Neural progenitor cell (in vitro differentiated cells): ENCODE data around the gene HNRNPA1. TPM values are rescaled to one million over a fixed set of nuclear protein-coding genes. Genes with fewer than 3 reads are reported as not detected.
A peak's percentile ranks its signal among the peaks of the same experiment; 100 is the strongest.

Experiments used
- DNase-seq: peaks from one replicate; pipeline ENCODE4 v3.0.0-alpha.2; 2016; ENCODE audit warnings: low spot score
- H2AFZ ChIP-seq: fragments of 200-600 bp; sonication (generic); replicated peaks from 2 replicates; pipeline ENCODE4 v1.6.1; 2016; ENCODE audit warnings: antibody characterized with exemption
- H3F3A ChIP-seq: fragments of 200-600 bp; sonication (generic); 2 replicates; pipeline ENCODE4 v1.6.1; 2016; ENCODE audit warnings: antibody characterized with exemption, low read depth
- H3K27ac ChIP-seq: fragments of 200-600 bp; sonication (generic); 2 replicates; pipeline ENCODE4 v1.5.1; 2016; ENCODE audit warnings: mild to moderate bottlenecking
- H3K27me3 ChIP-seq: fragments of 200-600 bp; sonication (generic); 2 replicates; pipeline ENCODE4 v1.6.1; 2016; ENCODE audit warnings: mild to moderate bottlenecking, moderate library complexity
- H3K36me3 ChIP-seq: fragments of 200-600 bp; sonication (generic); 2 replicates; pipeline ENCODE4 v1.5.1; 2016
- H3K4me1 ChIP-seq: fragments of 200-600 bp; sonication (generic); 2 replicates; pipeline ENCODE4 v1.6.1; 2016; ENCODE audit warnings: mixed run types
- H3K4me2 ChIP-seq: fragments of 200-600 bp; sonication (generic); 2 replicates; pipeline ENCODE4 v1.6.1; 2016
- H3K4me3 ChIP-seq: fragments of 200-600 bp; sonication (generic); 2 replicates; pipeline ENCODE4 v1.5.1; 2016
- H3K79me2 ChIP-seq: fragments of 200-600 bp; sonication (generic); 2 replicates; pipeline ENCODE4 v1.6.1; 2016; ENCODE audit warnings: low read depth
- H3K9ac ChIP-seq: fragments of 200-600 bp; sonication (generic); 2 replicates; pipeline ENCODE4 v1.6.1; 2016
- H3K9me3 ChIP-seq: fragments of 200-600 bp; sonication (generic); 2 replicates; pipeline ENCODE4 v1.5.1; 2016; ENCODE audit warnings: low read depth
- H4K20me1 ChIP-seq: fragments of 200-600 bp; sonication (generic); 2 replicates; pipeline ENCODE4 v1.6.1; 2016; ENCODE audit warnings: low read depth
- H3K27ac Mint-ChIP-seq: 3 replicates; pipeline ENCODE4 v1.8.0; 2021; ENCODE audit warnings: mixed read lengths
- H3K27me3 Mint-ChIP-seq: 2 replicates; pipeline ENCODE4 v1.8.0; 2022; ENCODE audit warnings: low read depth, mild to moderate bottlenecking, inconsistent platforms, moderate library complexity, mixed read lengths; ENCODE audit not compliant: insufficient read depth
- H3K36me3 Mint-ChIP-seq: 3 replicates; pipeline ENCODE4 v1.8.0; 2021; ENCODE audit warnings: mixed read lengths
- H3K4me1 Mint-ChIP-seq: 3 replicates; pipeline ENCODE4 v1.8.0; 2021; ENCODE audit warnings: mixed read lengths
- H3K4me3 Mint-ChIP-seq: 3 replicates; pipeline ENCODE4 v1.8.0; 2021; ENCODE audit warnings: mild to moderate bottlenecking, moderate library complexity, mixed read lengths
- H3K9me3 Mint-ChIP-seq: 3 replicates; pipeline ENCODE4 v1.8.0; 2020; ENCODE audit warnings: mixed read lengths
- EZH2 ChIP-seq: fragments of 200-600 bp; sonication (generic); IDR thresholded peaks from 2 replicates; pipeline ENCODE4 v1.6.1; 2017; ENCODE audit warnings: antibody characterized with exemption, mild to moderate bottlenecking, moderate library complexity
- EZH2phosphoT487 ChIP-seq: fragments of 200-600 bp; sonication (generic); IDR thresholded peaks from 2 replicates; pipeline ENCODE4 v1.6.1; 2017; ENCODE audit warnings: antibody characterized with exemption
- total RNA-seq: library from RNA; depleted of rRNA; stranded (reverse); fragments of >200 nt; gene quantifications from 2 replicates; pipeline ENCODE4 v1.2.3, GENCODE V29; 2015; ENCODE audit warnings: low replicate concordance
- TF ChIP-seq, protein P1 (sequence below): fragments of 200-600 bp; sonication (generic); IDR thresholded peaks from 2 replicates; pipeline ENCODE4 v1.5.1; 2017; ENCODE audit warnings: antibody characterized with exemption, mild to moderate bottlenecking

HNRNPA1 gene
- total RNA-seq, 1 donor from 2014 or later, result 2,341 TPM

DNA sequence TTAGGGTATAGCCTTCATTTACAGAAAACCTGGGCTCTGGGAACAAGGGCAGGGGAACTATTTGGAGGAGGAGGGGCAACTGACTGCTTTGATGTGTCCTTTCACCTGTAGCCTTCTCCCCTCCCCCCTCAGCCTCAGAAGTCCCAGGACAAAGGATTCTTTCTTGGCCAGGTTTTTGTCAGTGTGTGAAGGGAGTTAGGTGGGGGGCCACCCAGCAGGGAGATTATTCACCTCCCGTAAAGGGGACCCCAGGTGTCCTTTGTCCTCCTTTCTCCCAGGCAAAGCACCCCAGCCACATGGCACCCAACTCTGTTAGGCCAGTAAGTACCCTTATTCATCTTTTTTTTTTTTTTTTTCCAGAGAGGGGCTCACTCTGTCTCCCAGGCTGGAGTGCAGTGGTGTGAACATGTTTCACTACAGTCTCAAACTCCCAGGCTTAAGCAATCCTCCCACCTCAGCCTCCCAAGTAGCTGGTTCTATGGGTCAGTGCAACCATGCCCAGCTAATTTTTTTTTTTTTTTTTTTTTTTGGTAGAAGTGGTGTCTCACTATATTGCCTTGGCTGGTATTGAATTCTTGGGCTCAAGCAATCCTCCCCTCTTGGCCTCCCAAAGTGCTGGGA lies 21.0 kb downstream of the HNRNPA1 start:
- Mint-ChIP-seq H3K4me3 (no peak overlapping the region), H3K9me3 (no peaks in the 10 kb centered on the region), H3K27me3 (peaks cover 11% of the 10 kb centered on the region), H3K36me3 (no peaks in the 10 kb centered on the region), H3K27ac (no peak overlapping the region), H3K4me1 (peaks cover 34% of the 10 kb centered on the region)
- H3K4me3 ChIP-seq, result peak overlapping the region; percentile 40
- no peaks in the 10 kb centered on the region for H3K27me3 ChIP-seq
- H3K4me2 ChIP-seq, result peak overlapping the region; percentile 80
- peaks cover 5% of the 10 kb centered on the region for H3K79me2 ChIP-seq
- TF ChIP-seq EZH2 (no peak), EZH2phosphoT487 (no peak)
- TF ChIP-seq, protein P1, sequence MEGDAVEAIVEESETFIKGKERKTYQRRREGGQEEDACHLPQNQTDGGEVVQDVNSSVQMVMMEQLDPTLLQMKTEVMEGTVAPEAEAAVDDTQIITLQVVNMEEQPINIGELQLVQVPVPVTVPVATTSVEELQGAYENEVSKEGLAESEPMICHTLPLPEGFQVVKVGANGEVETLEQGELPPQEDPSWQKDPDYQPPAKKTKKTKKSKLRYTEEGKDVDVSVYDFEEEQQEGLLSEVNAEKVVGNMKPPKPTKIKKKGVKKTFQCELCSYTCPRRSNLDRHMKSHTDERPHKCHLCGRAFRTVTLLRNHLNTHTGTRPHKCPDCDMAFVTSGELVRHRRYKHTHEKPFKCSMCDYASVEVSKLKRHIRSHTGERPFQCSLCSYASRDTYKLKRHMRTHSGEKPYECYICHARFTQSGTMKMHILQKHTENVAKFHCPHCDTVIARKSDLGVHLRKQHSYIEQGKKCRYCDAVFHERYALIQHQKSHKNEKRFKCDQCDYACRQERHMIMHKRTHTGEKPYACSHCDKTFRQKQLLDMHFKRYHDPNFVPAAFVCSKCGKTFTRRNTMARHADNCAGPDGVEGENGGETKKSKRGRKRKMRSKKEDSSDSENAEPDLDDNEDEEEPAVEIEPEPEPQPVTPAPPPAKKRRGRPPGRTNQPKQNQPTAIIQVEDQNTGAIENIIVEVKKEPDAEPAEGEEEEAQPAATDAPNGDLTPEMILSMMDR, result no peak
- H3F3A ChIP-seq, result peaks cover 28% of the 10 kb centered on the region
- peak overlapping the region; percentile 74 for H3K27ac ChIP-seq
- no peaks in the 10 kb centered on the region for H3K9me3 ChIP-seq
- peak overlapping the region; percentile 89 for H2AFZ ChIP-seq
- no peaks in the 10 kb centered on the region for H4K20me1 ChIP-seq
- no peak overlapping the region for H3K9ac ChIP-seq
- no peaks in the 10 kb centered on the region for H3K36me3 ChIP-seq
- peak; percentile 44 for DNase-seq
- peaks cover 42% of the 10 kb centered on the region for H3K4me1 ChIP-seq

DNA sequence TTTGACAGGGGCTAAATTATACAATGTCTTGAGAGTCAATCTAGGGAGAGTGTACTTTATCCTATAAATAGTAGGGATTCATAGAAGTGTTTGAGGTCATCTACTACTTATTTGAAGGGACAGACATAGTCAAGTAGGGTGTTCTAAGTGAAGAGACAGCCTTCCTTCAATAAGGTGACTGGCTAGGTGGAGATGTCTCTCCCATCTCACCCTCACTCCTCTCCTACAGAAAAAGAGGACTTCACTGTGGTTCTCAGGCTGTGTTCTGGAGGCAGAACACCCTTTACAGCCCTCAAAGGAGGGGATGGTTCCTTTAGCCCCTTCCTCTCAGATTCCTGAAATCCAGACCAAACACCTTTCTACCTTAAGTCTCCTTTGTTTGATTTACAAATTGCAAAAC lies 23.1 kb downstream of the HNRNPA1 start:
- Histone ChIP-seq H3K4me1 (peaks cover 42% of the 10 kb centered on the region), H3K4me2 (peak overlapping the region; percentile 57)
- peaks cover 11% of the 10 kb centered on the region for H3K27me3 Mint-ChIP-seq

DNA sequence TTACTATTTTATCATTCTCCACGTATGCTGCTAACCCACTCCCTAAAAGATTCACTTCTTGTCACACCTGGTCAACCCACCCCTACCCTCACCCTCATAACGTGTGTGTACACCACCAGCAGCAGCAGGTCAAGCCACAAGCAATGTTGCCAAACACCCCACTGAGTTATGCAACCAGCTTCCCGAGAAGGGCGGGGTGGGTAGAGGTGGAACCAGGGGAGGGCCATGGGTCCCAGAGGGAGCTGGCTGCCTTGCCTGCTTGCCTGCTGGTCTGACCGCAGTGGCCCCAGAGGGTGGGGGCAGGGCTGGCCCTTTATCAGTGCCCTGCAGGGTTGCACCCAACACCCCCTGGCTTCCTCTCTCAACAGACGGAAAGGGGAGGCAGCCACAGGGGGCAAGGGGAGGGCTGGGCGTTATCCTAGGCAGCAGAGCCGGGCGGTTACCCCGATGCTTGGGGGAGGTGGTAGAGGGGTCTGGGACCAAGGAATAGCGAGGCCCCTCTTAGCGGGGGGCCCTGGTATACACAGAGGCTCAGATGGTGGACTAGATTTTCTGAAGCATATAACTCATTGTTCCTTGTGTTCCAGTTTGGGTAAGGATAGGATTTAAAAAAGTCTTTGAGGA lies 23.8 kb downstream of the HNRNPA1 start:
- peak overlapping the region; percentile 8 for H3K27ac Mint-ChIP-seq
- no peak for DNase-seq
- H3K27me3 ChIP-seq, result no peaks in the 10 kb centered on the region
- H3K36me3 ChIP-seq, result no peaks in the 10 kb centered on the region
- H2AFZ ChIP-seq, result peak overlapping the region; percentile 76
- H3K4me3 Mint-ChIP-seq, result no peak overlapping the region
- no peaks in the 10 kb centered on the region for H3K9me3 Mint-ChIP-seq
- H3K9ac ChIP-seq, result no peak overlapping the region
- H3K4me2 ChIP-seq, result peak overlapping the region; percentile 57
- H3K79me2 ChIP-seq, result peaks cover 5% of the 10 kb centered on the region
- H3K36me3 Mint-ChIP-seq, result no peaks in the 10 kb centered on the region
- no peaks in the 10 kb centered on the region for H3K9me3 ChIP-seq
- peaks cover 8% of the 10 kb centered on the region for H3K27me3 Mint-ChIP-seq
- peaks cover 41% of the 10 kb centered on the region for H3K4me1 ChIP-seq
- no peaks in the 10 kb centered on the region for H4K20me1 ChIP-seq
- H3K4me1 Mint-ChIP-seq, result peaks cover 31% of the 10 kb centered on the region
- peaks cover 28% of the 10 kb centered on the region for H3F3A ChIP-seq
- TF ChIP-seq EZH2phosphoT487, result no peak
- TF ChIP-seq, protein P1, result no peak
- no peak overlapping the region for H3K27ac ChIP-seq
- no peak overlapping the region for H3K4me3 ChIP-seq

More for the DNA sequence above, 23.1 kb downstream of the HNRNPA1 start:
- H3K4me3 ChIP-seq, result no peak overlapping the region
- no peaks in the 10 kb centered on the region for H3K36me3 ChIP-seq
- H3K4me1 Mint-ChIP-seq, result peaks cover 32% of the 10 kb centered on the region
- no peaks in the 10 kb centered on the region for H3K27me3 ChIP-seq
- no peak overlapping the region for H3K27ac Mint-ChIP-seq
- peaks cover 28% of the 10 kb centered on the region for H3F3A ChIP-seq
- no peak overlapping the region for H2AFZ ChIP-seq
- no peak for DNase-seq
- H3K9me3 ChIP-seq, result no peaks in the 10 kb centered on the region
- TF ChIP-seq, protein P1, result no peak
- TF ChIP-seq EZH2, result no peak
- no peak for TF ChIP-seq EZH2phosphoT487
- H3K9ac ChIP-seq, result no peak overlapping the region
- peaks cover 5% of the 10 kb centered on the region for H3K79me2 ChIP-seq
- H3K27ac ChIP-seq, result no peak overlapping the region
- no peak overlapping the region for H3K4me3 Mint-ChIP-seq
- H3K9me3 Mint-ChIP-seq, result no peaks in the 10 kb centered on the region
- no peaks in the 10 kb centered on the region for H3K36me3 Mint-ChIP-seq
- H4K20me1 ChIP-seq, result no peaks in the 10 kb centered on the region
